Upper lobe of right lung (tissue), 1 donor: ENCODE data around the gene IL6R. TPM values are rescaled to one million over a fixed set of nuclear protein-coding genes. Genes with fewer than 3 reads are reported as not detected.
A peak's percentile ranks its signal among the peaks of the same experiment; 100 is the strongest.
"Not testable (repeated sequence)": the region's sequence is repeated elsewhere in the genome, so short reads cannot be mapped to it uniquely, and the experiment has no call there.

Experiments
- ATAC-seq: fragments of 200-7000 bp; cut with Tn5 transposase; one replicate; pipeline ENCODE4 v1.9.1; 2020; ENCODE audit warnings: mild to moderate bottlenecking, moderate library complexity
- DNase-seq: peaks from one replicate; pipeline ENCODE4 v3.0.0-alpha.2; 2020
- H3K27ac ChIP-seq: fragments of 200-600 bp; one replicate; pipeline ENCODE4 v1.8.0; 2022
- H3K27me3 ChIP-seq: fragments of 200-600 bp; one replicate; pipeline ENCODE4 v1.8.0; 2022; ENCODE audit warnings: mild to moderate bottlenecking
- H3K36me3 ChIP-seq: fragments of 200-600 bp; one replicate; pipeline ENCODE4 v1.8.0; 2022
- H3K4me1 ChIP-seq: fragments of 200-600 bp; one replicate; pipeline ENCODE4 v1.8.0; 2022
- H3K4me3 ChIP-seq: fragments of 200-600 bp; one replicate; pipeline ENCODE4 v1.8.0; 2022; ENCODE audit warnings: mild to moderate bottlenecking
- H3K9me3 ChIP-seq: fragments of 200-600 bp; one replicate; pipeline ENCODE4 v1.8.0; 2022
- CTCF ChIP-seq: fragments of 200-600 bp; IDR thresholded peaks from one replicate; pipeline ENCODE4 v1.8.0; 2022; ENCODE audit warnings: antibody characterized with exemption
- intact Hi-C: fragments of 100-400 bp; cut with DNase I; formaldehyde crosslinking; loops from one replicate; pipeline ENCODE4 v1.11.0; 2022
- long read RNA-seq: library from polyadenylated mRNA; unstranded; transcript quantifications from one replicate; pipeline ENCODE4 v2.0.0, GENCODE V29; 2021
- total RNA-seq: library from RNA; stranded (reverse); fragmentation: NEBNext Ultra II Directional; extraction: Animal tissue kit (Norgen Biotek cat#: 25700); gene quantifications from one replicate; pipeline ENCODE4 v1.2.1, GENCODE V29; 2021
- donor health status: DM: no; HTN: yes; CAD: no; lungs with severe emphysema.

Gene IL6R
- 60.2 TPM for total RNA-seq
- long read RNA-seq, full-length matches to known transcripts: 27 of 58 reads
- long read RNA-seq, partial matches to known transcripts: 9 of 58 reads
- long read RNA-seq, other reads (novel, unspliced or antisense): 22 of 58 reads

- H3K4me3 ChIP-seq: peak within 1 kb of the TSS; percentile 72
- peak; percentile 87 for ATAC-seq
- TF ChIP-seq CTCF: peak; percentile 42
- H3K36me3 ChIP-seq: no peaks in the 10 kb centered on the region
- H3K4me1 ChIP-seq: peaks cover 46% of the 10 kb centered on the region
- H3K27ac ChIP-seq: peak within 1 kb of the TSS; percentile 99
- H3K9me3 ChIP-seq: no peaks in the 10 kb centered on the region
- DNase-seq: peak; percentile 97
- no peaks in the 10 kb centered on the region for H3K27me3 ChIP-seq
- intact Hi-C loops: no loop called here
Observed at GRCh38 chr1:154404984-154405746, at the start of gene IL6R. IL6R (plus strand) TSS chr1:154405343; CDS start chr1:154405630, 287 bp downstream.

GRCh38 chr1:154358519-154358918 is 46.6 kb upstream of the IL6R start:
- Histone ChIP-seq H3K9me3 (no peaks in the 10 kb centered on the region), H3K4me3 (no peak overlapping the region), H3K4me1 (peaks cover 8% of the 10 kb centered on the region), H3K36me3 (no peaks in the 10 kb centered on the region), H3K27ac (no peak overlapping the region), H3K27me3 (no peaks in the 10 kb centered on the region)
- intact Hi-C loops: no loop called here
- ATAC-seq: no peak
- DNase-seq: no peak
- TF ChIP-seq CTCF: no peak

GRCh38 chr1:154360288-154360687 is 44.9 kb upstream of the IL6R start:
- Histone ChIP-seq H3K27ac (no peak overlapping the region), H3K4me1 (no peaks in the 10 kb centered on the region), H3K36me3 (no peaks in the 10 kb centered on the region), H3K4me3 (no peak overlapping the region), H3K9me3 (no peaks in the 10 kb centered on the region), H3K27me3 (no peaks in the 10 kb centered on the region)
- ATAC-seq (no peak), DNase-seq (no peak)
- intact Hi-C loops: no loop called here
- no peak for TF ChIP-seq CTCF

- H3K4me3 ChIP-seq, ATAC-seq, H3K36me3 ChIP-seq, H3K9me3 ChIP-seq, H3K4me1 ChIP-seq, H3K27ac ChIP-seq, DNase-seq, H3K27me3 ChIP-seq, intact Hi-C loops: not testable (repeated sequence)
Observed at GRCh38 chr1:154360881-154361280, 44.3 kb upstream of the IL6R start.

GRCh38 chr1:154361357-154361756 is 43.8 kb upstream of the IL6R start:
- Histone ChIP-seq H3K27me3 (no peaks in the 10 kb centered on the region), H3K4me3 (no peak overlapping the region), H3K9me3 (no peaks in the 10 kb centered on the region), H3K27ac (no peak overlapping the region), H3K4me1 (no peaks in the 10 kb centered on the region), H3K36me3 (no peaks in the 10 kb centered on the region)
- no peak for TF ChIP-seq CTCF
- DNase-seq (no peak), ATAC-seq (no peak)
- intact Hi-C loops: no loop called here

- no peaks in the 10 kb centered on the region for H3K27me3 ChIP-seq
- ATAC-seq: no peak
- TF ChIP-seq CTCF: no peak
Observed at GRCh38 chr1:154371436-154371835, 33.7 kb upstream of the IL6R start.

GRCh38 chr1:154373777-154374357 is 31.3 kb upstream of the IL6R start:
- ATAC-seq (peak; percentile 72), DNase-seq (peak; percentile 56)
- H3K27me3 ChIP-seq, intact Hi-C loops, H3K27ac ChIP-seq, H3K4me3 ChIP-seq, H3K4me1 ChIP-seq, H3K36me3 ChIP-seq, H3K9me3 ChIP-seq: not testable (repeated sequence)

More at GRCh38 chr1:154371436-154371835, 33.7 kb upstream of the IL6R start:
- intact Hi-C loops: no loop called here
- no peaks in the 10 kb centered on the region for H3K4me1 ChIP-seq
- no peak for DNase-seq
- H3K27ac ChIP-seq: no peak overlapping the region
- H3K4me3 ChIP-seq: no peak overlapping the region
- H3K9me3 ChIP-seq: no peaks in the 10 kb centered on the region
- no peaks in the 10 kb centered on the region for H3K36me3 ChIP-seq
